OCI-LY1 (cell line): ENCODE results near the gene DNAH1.

Experiments
- H2AFZ ChIP-seq: fragments of 200-600 bp; sonication (generic), shearing (Covaris generic); 2 replicates; pipeline ENCODE4 v1.6.0; 2014; ENCODE audit warnings: antibody characterized with exemption, mild to moderate bottlenecking, low read length
- H3F3A ChIP-seq: fragments of 200-600 bp; sonication (generic), shearing (Covaris generic); 2 replicates; pipeline ENCODE4 v1.6.0; 2014; ENCODE audit warnings: mild to moderate bottlenecking, antibody characterized with exemption, low read length, moderate library complexity; ENCODE audit not compliant: insufficient read depth
- H3K27ac ChIP-seq: fragments of 200-600 bp; sonication (generic); 2 replicates; pipeline ENCODE4 v1.5.1; 2014; ENCODE audit warnings: low read length, mixed run types, mild to moderate bottlenecking, low read depth; ENCODE audit not compliant: poor library complexity, severe bottlenecking
- H3K27me3 ChIP-seq: fragments of 200-600 bp; sonication (generic); 2 replicates; pipeline ENCODE4 v1.6.0; 2014; ENCODE audit warnings: antibody characterized with exemption, mild to moderate bottlenecking, low read length, moderate library complexity; ENCODE audit not compliant: insufficient read depth
- H3K36me3 ChIP-seq: fragments of 200-600 bp; sonication (generic); 2 replicates; pipeline ENCODE4 v1.6.1; 2014; ENCODE audit warnings: mild to moderate bottlenecking, antibody characterized with exemption, low read length, moderate library complexity, mixed read lengths; ENCODE audit not compliant: insufficient read depth
- H3K4me1 ChIP-seq: fragments of 200-600 bp; sonication (generic); 2 replicates; pipeline ENCODE4 v1.5.1; 2014; ENCODE audit warnings: mild to moderate bottlenecking, low read length, moderate library complexity; ENCODE audit not compliant: insufficient read depth, severe bottlenecking
- H3K4me2 ChIP-seq: fragments of 200-600 bp; sonication (generic), shearing (Covaris generic); 2 replicates; pipeline ENCODE4 v1.6.1; 2014; ENCODE audit warnings: low read length
- H3K4me3 ChIP-seq: fragments of 200-600 bp; sonication (generic); 2 replicates; pipeline ENCODE4 v1.5.1; 2014; ENCODE audit warnings: low read length, low read depth, mild to moderate bottlenecking, mixed read lengths; ENCODE audit not compliant: poor library complexity, severe bottlenecking
- H3K79me2 ChIP-seq: fragments of 200-600 bp; shearing (Covaris generic); 2 replicates; pipeline ENCODE4 v1.6.1; 2016; ENCODE audit warnings: mixed run types, low read length, mixed read lengths; ENCODE audit not compliant: insufficient read depth
- H3K9ac ChIP-seq: fragments of 200-600 bp; sonication (generic), shearing (Covaris generic); 2 replicates; pipeline ENCODE4 v1.6.1; 2014; ENCODE audit warnings: mild to moderate bottlenecking, low read length, mixed read lengths
- H3K9me2 ChIP-seq: fragments of 200-600 bp; sonication (generic), shearing (Covaris generic); 2 replicates; pipeline ENCODE4 v1.6.1; 2014; ENCODE audit warnings: low read depth, mild to moderate bottlenecking, low read length, mixed read lengths
- H3K9me3 ChIP-seq: fragments of 200-600 bp; shearing (Covaris generic); 2 replicates; pipeline ENCODE4 v1.6.1; 2014; ENCODE audit warnings: low read length, mixed read lengths
- H4K20me1 ChIP-seq: fragments of 200-600 bp; sonication (generic), shearing (Covaris generic); 2 replicates; pipeline ENCODE4 v1.6.0; 2016; ENCODE audit warnings: mild to moderate bottlenecking, low read length; ENCODE audit not compliant: insufficient read depth
- CTCF ChIP-seq: fragments of 200-600 bp; sonication (generic), shearing (Covaris generic); IDR thresholded peaks from 2 replicates; pipeline ENCODE4 v1.5.1; 2017; ENCODE audit warnings: mild to moderate bottlenecking, antibody characterized with exemption, low read length, moderate library complexity, mixed read lengths
- EZH2 ChIP-seq: fragments of 200-600 bp; sonication (generic), shearing (Covaris generic); IDR thresholded peaks from 2 replicates; pipeline ENCODE4 v1.8.0; 2017; ENCODE audit warnings: borderline replicate concordance, mixed run types, mild to moderate bottlenecking, antibody characterized with exemption, low read length, moderate library complexity, mixed read lengths

The DNAH1 gene

GRCh38 chr3:52441091-52441771 lies 125.1 kb downstream of the DNAH1 start:
- Histone ChIP-seq H2AFZ (no peak overlapping the region), H3K27ac (no peak overlapping the region), H3K9me2 (no peaks in the 10 kb centered on the region), H3K9ac (no peak overlapping the region), H4K20me1 (no peaks in the 10 kb centered on the region), H3K9me3 (no peaks in the 10 kb centered on the region), H3K79me2 (no peaks in the 10 kb centered on the region), H3K4me2 (no peak overlapping the region), H3K27me3 (peaks cover 10% of the 10 kb centered on the region; the same call in 1 of the 2 replicates), H3K4me1 (peaks cover 11% of the 10 kb centered on the region), H3F3A (no peaks in the 10 kb centered on the region), H3K36me3 (no peaks in the 10 kb centered on the region), H3K4me3 (no peak overlapping the region)
- TF ChIP-seq EZH2, result no peak
- TF ChIP-seq CTCF, result no peak

DNA sequence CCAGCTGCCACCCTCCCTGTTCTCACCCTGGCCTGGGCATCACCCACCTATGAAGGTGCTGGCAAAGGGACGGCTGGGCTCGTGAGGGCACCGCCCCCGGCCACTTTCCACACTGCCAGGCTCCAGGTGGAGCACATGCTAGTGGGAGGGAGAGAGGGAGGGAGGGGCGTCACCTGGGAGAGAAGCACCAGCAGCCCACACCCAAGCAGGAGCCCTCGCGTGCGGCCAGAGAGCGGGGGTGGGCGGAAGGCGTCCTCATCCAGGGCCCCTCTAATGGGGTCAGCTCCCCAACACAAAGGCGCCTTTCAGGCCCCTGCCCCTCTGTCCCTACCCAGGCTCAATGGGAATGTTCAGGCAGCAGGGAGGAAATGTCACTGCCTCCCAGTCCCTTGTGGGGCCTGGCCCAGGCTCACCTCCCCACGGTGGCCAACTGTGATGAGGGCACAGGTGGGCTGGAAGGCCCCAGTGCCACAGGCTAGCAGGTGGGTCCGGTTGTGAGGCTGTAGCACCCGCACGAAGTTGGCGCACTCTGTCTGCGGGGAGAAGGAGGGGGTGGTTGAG lies 125.7 kb downstream of the DNAH1 start:
- Histone ChIP-seq H3K4me3 (no peak overlapping the region), H3K9ac (no peak overlapping the region), H2AFZ (no peak overlapping the region), H3F3A (no peaks in the 10 kb centered on the region), H3K79me2 (no peaks in the 10 kb centered on the region), H4K20me1 (no peaks in the 10 kb centered on the region), H3K27me3 (peaks cover 10% of the 10 kb centered on the region; the same call in 1 of the 2 replicates), H3K9me2 (no peaks in the 10 kb centered on the region), H3K27ac (no peak overlapping the region), H3K4me2 (no peak overlapping the region), H3K36me3 (no peaks in the 10 kb centered on the region), H3K4me1 (peaks cover 11% of the 10 kb centered on the region), H3K9me3 (no peaks in the 10 kb centered on the region)
- TF ChIP-seq EZH2 (no peak), CTCF (no peak)

GRCh38 chr3:52442409-52443267 lies 126.5 kb downstream of the DNAH1 start:
- Histone ChIP-seq H4K20me1 (no peaks in the 10 kb centered on the region), H3K9me3 (no peaks in the 10 kb centered on the region), H3K4me3 (no peak overlapping the region), H3K27ac (no peak overlapping the region), H3K36me3 (no peaks in the 10 kb centered on the region), H3K4me2 (no peak overlapping the region), H3K9me2 (no peaks in the 10 kb centered on the region), H3K9ac (no peak overlapping the region), H2AFZ (no peak overlapping the region), H3K27me3 (peaks cover 10% of the 10 kb centered on the region; the same call in 1 of the 2 replicates), H3F3A (no peaks in the 10 kb centered on the region), H3K79me2 (no peaks in the 10 kb centered on the region), H3K4me1 (peaks cover 11% of the 10 kb centered on the region)
- TF ChIP-seq CTCF, result no peak
- TF ChIP-seq EZH2, result no peak
